Stimulated activated naive CD8-positive, alpha-beta T cell treated with anti-CD3 and anti-CD28 coated beads, Interleukin-15, Interleukin-2, amounts not matched to agents 100 ng/mL and 50 ng/mL, for 24 hours (primary cell): ENCODE data around the gene PCCA.
A peak's percentile ranks its signal among the peaks of the same experiment; 100 is the strongest.
"Not testable (repeated sequence)": the region's sequence is repeated elsewhere in the genome, so short reads cannot be mapped to it uniquely, and the experiment has no call there.

Source experiments
- H3K27ac Mint-ChIP-seq: one replicate; pipeline ENCODE4 v1.8.0; 2021; ENCODE audit warnings: mild to moderate bottlenecking, mixed read lengths
- H3K27me3 Mint-ChIP-seq: one replicate; pipeline ENCODE4 v1.8.0; 2021; ENCODE audit warnings: mixed read lengths
- H3K36me3 Mint-ChIP-seq: one replicate; pipeline ENCODE4 v1.8.0; 2021; ENCODE audit warnings: low read depth, mixed read lengths
- H3K4me1 Mint-ChIP-seq: one replicate; pipeline ENCODE4 v1.8.0; 2021; ENCODE audit warnings: low read depth, mixed read lengths
- H3K4me3 Mint-ChIP-seq: one replicate; pipeline ENCODE4 v1.8.0; 2021; ENCODE audit warnings: mild to moderate bottlenecking, mixed read lengths
- H3K9me3 Mint-ChIP-seq: one replicate; pipeline ENCODE4 v1.8.0; 2021; ENCODE audit warnings: mixed read lengths

Gene PCCA

DNA sequence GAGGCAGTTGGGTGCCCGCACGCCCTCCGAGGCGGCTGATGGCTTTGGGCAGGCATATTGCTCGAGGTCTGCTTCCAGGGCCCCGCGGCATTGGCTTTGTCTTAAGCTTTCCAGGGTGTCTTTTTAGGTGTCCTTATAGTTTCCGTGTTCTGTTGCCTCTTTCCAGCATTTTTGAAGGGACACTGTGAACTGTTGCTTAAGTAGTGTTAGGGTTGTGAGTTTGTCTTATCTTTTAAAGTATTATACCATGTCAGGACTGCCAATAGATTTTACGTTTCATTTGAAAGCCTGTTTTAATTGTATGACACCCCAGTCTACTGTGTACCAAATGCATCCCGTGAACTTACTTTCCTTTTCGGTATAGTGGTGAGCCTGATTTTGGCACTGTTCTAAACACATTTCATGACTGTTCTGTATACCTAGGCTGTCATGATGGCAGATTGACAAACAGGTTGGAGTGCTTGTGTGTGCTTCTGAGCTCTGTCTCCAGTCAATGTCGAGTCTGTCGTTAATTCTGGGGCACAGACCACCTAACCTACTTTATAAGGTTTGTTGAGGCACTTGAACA is 656 bp downstream of the PCCA start:
- H3K36me3 Mint-ChIP-seq, result peaks cover 9% of the 10 kb centered on the region
- H3K9me3 Mint-ChIP-seq, result no peaks in the 10 kb centered on the region
- peak overlapping the region; percentile 93 for H3K4me3 Mint-ChIP-seq
- H3K27ac Mint-ChIP-seq, result peak overlapping the region; percentile 65
- peaks cover 19% of the 10 kb centered on the region for H3K4me1 Mint-ChIP-seq
- H3K27me3 Mint-ChIP-seq, result no peaks in the 10 kb centered on the region

- Mint-ChIP-seq H3K36me3 (peaks cover 6% of the 10 kb centered on the region), H3K4me1 (peaks cover 24% of the 10 kb centered on the region), H3K9me3 (no peaks in the 10 kb centered on the region), H3K27ac (no peak overlapping the region), H3K4me3 (peak overlapping the region; percentile 6), H3K27me3 (no peaks in the 10 kb centered on the region)
Measured at GRCh38 chr13:100090861-100091260, 2.0 kb downstream of the PCCA start.

DNA sequence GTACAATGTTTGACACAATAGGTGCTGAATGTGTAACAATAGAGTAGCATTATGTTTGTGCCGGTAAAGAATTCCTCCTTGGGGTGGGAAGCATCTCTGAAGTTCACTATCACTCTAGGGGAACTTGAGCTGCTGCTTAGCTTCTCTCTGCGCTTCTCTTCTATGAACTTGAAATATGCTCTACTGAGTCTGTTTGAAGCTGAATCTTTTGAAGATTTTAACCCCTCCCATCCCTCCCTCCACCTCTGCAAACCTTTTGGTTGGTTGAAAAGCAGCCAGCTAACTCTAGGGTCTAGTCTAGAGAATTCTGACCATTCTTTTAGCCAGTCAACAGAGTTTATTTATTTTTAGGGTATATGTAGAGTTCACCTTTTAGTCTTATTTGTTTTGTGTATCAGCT is 2.5 kb downstream of the PCCA start:
- H3K27ac Mint-ChIP-seq, result no peak overlapping the region
- H3K4me3 Mint-ChIP-seq, result no peak overlapping the region
- no peaks in the 10 kb centered on the region for H3K27me3 Mint-ChIP-seq
- peaks cover 24% of the 10 kb centered on the region for H3K4me1 Mint-ChIP-seq
- H3K9me3 Mint-ChIP-seq, result no peaks in the 10 kb centered on the region
- H3K36me3 Mint-ChIP-seq, result peaks cover 3% of the 10 kb centered on the region

DNA sequence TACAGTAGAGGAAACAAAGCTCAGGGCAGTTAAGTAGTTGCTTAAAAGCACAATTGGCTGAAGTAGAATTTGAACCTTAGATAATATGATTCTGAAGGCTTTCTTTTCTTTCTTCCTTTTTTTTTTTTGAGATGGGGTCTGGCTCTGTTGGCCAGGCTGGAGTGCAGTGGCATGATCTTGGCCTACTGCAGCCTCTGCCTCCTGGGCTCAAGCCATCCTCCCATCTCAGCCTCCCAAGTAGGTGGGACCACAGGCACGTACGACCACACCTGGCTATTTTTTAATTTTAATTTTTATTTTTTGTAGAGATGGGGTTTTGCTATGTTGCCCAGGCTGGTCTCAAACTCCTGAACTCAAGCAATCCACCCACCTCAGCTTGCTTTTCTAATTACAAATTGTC is 3.4 kb downstream of the PCCA start:
- not testable (repeated sequence) for H3K9me3 Mint-ChIP-seq, H3K4me3 Mint-ChIP-seq, H3K36me3 Mint-ChIP-seq, H3K27ac Mint-ChIP-seq, H3K27me3 Mint-ChIP-seq
- H3K4me1 Mint-ChIP-seq, result peaks cover 24% of the 10 kb centered on the region

GRCh38 chr13:100095498-100095897 is 6.6 kb downstream of the PCCA start:
- Mint-ChIP-seq H3K9me3 (no peaks in the 10 kb centered on the region), H3K4me1 (peaks cover 14% of the 10 kb centered on the region), H3K27me3 (no peaks in the 10 kb centered on the region), H3K4me3 (no peak overlapping the region), H3K36me3 (peaks cover 4% of the 10 kb centered on the region), H3K27ac (no peak overlapping the region)

DNA sequence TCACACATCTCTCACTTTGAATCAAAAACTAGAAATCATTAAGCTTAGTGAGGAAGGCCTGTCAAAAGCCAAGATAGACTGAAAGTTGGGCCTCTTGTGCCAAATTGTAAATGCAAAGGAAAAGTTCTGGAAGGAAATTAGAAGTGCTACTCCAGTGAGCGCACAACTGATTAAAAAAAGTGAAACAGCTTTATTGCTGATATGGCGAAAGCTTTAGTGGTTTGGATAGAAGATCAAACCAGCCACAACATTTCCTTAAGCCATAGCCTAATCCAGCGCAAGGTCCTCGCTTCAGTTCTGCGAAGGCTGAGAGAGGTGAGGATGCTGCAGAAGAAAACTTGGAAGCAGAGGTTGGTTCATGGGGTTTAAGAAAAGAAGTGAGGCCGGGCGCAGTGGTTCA is 7.6 kb downstream of the PCCA start:
- Mint-ChIP-seq H3K27ac (no peak overlapping the region), H3K4me3 (no peak overlapping the region), H3K27me3 (no peaks in the 10 kb centered on the region), H3K4me1 (peaks cover 5% of the 10 kb centered on the region), H3K36me3 (peaks cover 4% of the 10 kb centered on the region), H3K9me3 (no peaks in the 10 kb centered on the region)

- Mint-ChIP-seq H3K36me3 (peaks cover 4% of the 10 kb centered on the region), H3K27ac (no peak overlapping the region), H3K4me3 (no peak overlapping the region), H3K4me1 (peaks cover 5% of the 10 kb centered on the region), H3K9me3 (no peaks in the 10 kb centered on the region), H3K27me3 (no peaks in the 10 kb centered on the region)
Measured at GRCh38 chr13:100097821-100098220, 8.9 kb downstream of the PCCA start.

DNA sequence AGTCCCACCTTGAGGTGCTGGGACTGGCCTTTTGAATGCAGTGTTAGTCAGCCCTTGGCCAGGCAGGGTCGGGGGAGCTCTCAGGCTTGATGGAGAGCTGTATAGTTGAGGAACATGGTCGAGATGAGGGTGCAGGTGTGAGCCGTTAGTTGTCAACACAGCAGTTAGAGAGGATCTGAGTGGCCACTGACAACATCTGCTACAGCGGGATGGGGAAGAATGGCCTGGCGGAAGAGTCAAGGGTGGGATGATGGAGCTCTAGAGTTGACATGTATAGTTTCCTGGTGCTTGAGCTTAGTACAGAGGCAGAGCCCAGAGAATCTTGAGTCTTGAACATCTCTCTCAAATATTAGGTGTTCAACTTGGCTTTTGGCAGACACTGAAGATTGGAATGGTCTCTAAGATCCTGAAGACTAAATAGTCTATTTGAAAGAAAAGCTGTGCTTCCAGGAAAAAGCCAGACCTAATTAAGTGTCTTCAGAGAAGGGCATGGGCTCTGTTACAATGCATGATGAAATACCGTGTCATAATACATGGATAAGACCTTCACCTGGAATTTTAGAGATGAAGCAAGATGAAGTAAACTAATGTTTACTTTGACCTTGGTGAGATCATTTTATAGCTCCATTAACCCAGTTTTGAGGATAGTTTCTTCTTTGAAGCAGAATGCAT is 9.7 kb downstream of the PCCA start:
- H3K9me3 Mint-ChIP-seq, result no peaks in the 10 kb centered on the region
- peaks cover 5% of the 10 kb centered on the region for H3K4me1 Mint-ChIP-seq
- H3K4me3 Mint-ChIP-seq, result no peak overlapping the region
- H3K27me3 Mint-ChIP-seq, result no peaks in the 10 kb centered on the region
- H3K27ac Mint-ChIP-seq, result no peak overlapping the region
- H3K36me3 Mint-ChIP-seq, result peaks cover 4% of the 10 kb centered on the region

- not testable (repeated sequence) for H3K27me3 Mint-ChIP-seq, H3K9me3 Mint-ChIP-seq, H3K36me3 Mint-ChIP-seq, H3K27ac Mint-ChIP-seq, H3K4me1 Mint-ChIP-seq, H3K4me3 Mint-ChIP-seq
Measured at GRCh38 chr13:100099117-100099445, 10.2 kb downstream of the PCCA start.

DNA sequence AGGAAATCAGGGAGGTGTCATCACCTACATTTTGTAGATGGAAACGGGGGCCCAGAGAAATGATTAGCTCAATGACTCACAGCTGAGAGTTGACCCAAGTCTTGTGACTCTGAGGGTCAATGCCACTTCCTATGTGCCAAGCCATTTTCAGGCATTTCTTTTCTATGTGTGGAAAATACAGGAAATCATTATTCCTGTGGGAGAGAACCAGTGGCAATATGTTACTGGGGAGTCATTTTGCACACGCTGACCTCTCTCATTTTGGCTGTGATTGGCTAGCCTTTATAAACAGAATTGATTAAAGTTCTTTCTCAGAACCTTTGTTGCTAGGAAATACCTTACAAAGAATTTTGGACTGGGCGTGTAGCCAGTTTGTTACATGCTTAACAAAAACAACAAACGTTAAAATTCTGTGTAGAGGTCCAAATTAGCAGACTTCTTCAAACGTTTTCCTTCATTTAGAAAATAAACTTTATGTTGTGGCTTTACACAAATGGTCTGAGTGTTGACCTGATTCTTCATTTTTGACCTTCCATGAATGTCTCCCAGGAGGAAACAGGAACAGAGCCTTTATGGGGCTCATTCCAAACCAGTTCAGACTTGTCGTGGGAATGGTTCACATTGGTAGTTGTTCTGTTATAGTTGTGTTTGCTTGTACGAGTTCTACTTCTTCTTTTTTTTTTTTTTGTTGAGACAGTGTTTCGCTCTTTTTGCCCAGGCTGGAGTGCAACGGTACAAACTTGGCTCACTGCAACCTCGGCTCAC is 11.4 kb downstream of the PCCA start:
- Mint-ChIP-seq H3K36me3 (peaks cover 13% of the 10 kb centered on the region), H3K4me1 (peaks cover 3% of the 10 kb centered on the region), H3K9me3 (no peaks in the 10 kb centered on the region), H3K27me3 (no peaks in the 10 kb centered on the region), H3K27ac (no peak overlapping the region), H3K4me3 (no peak overlapping the region)

DNA sequence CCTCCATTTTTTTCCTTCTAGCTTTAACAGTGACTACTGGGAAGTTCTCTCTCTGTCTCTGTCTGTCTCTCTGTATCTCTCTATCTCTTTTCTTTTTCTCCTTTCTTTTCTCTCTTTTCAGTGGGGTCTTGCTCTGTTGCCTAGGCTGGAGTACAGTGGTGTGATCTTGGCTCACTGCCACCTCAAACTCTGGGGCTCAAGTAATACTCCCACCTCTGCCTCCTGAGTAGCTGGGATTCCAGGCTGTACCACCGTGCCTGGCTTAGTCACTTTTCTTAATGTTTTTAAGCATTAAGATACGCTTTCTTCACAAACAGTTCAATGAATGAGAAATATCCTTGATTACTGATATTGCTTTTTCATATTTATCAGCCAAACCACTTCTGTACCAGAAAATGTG is 13.1 kb downstream of the PCCA start:
- no peaks in the 10 kb centered on the region for H3K9me3 Mint-ChIP-seq
- H3K4me3 Mint-ChIP-seq, result no peak overlapping the region
- no peaks in the 10 kb centered on the region for H3K27me3 Mint-ChIP-seq
- no peak overlapping the region for H3K27ac Mint-ChIP-seq
- H3K4me1 Mint-ChIP-seq, result no peaks in the 10 kb centered on the region
- peaks cover 10% of the 10 kb centered on the region for H3K36me3 Mint-ChIP-seq

- H3K27me3 Mint-ChIP-seq, result no peaks in the 10 kb centered on the region
- no peak overlapping the region for H3K4me3 Mint-ChIP-seq
- no peak overlapping the region for H3K27ac Mint-ChIP-seq
- no peaks in the 10 kb centered on the region for H3K9me3 Mint-ChIP-seq
- H3K36me3 Mint-ChIP-seq, result peaks cover 9% of the 10 kb centered on the region
- H3K4me1 Mint-ChIP-seq, result no peaks in the 10 kb centered on the region
Measured at GRCh38 chr13:100106005-100106404, 17.1 kb downstream of the PCCA start.

DNA sequence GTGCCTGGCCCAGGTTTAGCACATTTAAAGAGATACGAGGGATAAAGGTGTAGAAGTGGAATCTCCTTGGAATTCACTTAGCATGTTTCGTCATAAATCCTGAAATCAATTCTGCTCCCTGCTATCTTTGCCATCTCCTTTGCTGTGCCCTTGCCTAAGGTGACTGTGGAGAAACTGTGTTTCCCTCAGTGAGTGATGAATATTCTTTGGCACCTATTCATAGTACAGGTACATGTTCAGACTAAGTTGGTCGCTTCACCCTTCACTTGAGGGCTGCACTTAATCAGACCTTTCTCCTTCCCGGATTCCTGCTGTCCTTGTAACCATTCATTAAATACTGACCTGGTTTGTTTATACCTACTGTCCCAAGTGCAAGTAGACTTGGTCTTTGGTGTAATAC is 17.8 kb downstream of the PCCA start:
- no peak overlapping the region for H3K27ac Mint-ChIP-seq
- H3K4me3 Mint-ChIP-seq, result no peak overlapping the region
- peaks cover 9% of the 10 kb centered on the region for H3K36me3 Mint-ChIP-seq
- H3K9me3 Mint-ChIP-seq, result no peaks in the 10 kb centered on the region
- no peaks in the 10 kb centered on the region for H3K27me3 Mint-ChIP-seq
- H3K4me1 Mint-ChIP-seq, result no peaks in the 10 kb centered on the region

DNA sequence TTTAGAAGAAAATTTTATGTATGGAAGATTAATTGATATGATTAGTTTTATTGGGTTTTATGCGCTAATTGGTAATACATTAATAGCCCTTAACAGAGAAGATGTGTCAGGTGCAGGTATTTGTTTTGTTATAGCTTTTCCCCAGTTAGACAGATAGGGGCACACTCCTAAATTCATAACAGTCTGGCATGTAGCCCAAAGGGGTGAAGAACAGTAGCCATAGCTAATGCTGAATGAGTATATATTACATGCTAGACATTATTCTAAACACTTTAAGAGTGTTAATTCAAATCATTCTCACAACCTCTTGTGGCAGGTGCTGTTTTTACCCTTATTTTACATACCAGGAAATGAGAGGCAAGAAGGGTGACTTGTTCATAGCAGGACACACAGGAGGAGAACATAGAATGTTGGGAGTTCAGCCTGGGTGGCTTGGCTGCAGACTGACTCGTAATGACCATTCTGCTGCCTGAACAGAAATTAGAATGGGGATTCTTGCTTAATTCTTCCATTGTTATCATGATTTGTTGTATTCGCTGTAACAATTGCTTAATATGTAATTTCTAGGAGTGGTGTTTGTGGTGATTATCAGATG is 20.1 kb downstream of the PCCA start:
- no peak overlapping the region for H3K4me3 Mint-ChIP-seq
- H3K9me3 Mint-ChIP-seq, result no peaks in the 10 kb centered on the region
- no peaks in the 10 kb centered on the region for H3K4me1 Mint-ChIP-seq
- peaks cover 5% of the 10 kb centered on the region for H3K36me3 Mint-ChIP-seq
- no peaks in the 10 kb centered on the region for H3K27me3 Mint-ChIP-seq
- H3K27ac Mint-ChIP-seq, result no peak overlapping the region

DNA sequence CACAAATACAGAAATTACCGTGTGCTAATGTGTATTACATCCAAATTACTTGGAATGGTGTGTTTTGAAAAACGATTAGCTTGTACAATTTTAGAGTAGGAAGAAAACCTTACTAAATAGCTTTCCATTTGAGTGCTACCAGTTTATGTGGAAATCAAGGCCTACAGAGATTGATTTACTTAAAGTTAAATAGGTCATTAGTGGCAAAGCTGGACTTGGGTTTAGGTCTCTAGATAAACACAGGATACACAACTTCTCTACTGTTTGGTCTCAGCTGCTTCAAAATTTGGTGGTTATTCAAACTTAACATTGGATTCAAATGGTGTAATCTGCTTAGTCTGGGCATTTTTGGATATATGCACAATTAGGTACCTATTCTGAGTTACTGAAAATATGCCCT is 21.4 kb downstream of the PCCA start:
- Mint-ChIP-seq H3K27me3 (no peaks in the 10 kb centered on the region), H3K36me3 (peaks cover 8% of the 10 kb centered on the region), H3K27ac (no peak overlapping the region), H3K4me3 (no peak overlapping the region), H3K9me3 (no peaks in the 10 kb centered on the region), H3K4me1 (peaks cover 5% of the 10 kb centered on the region)
